ENCODE data around the gene CUZD1. TPM values are rescaled to one million over a fixed set of nuclear protein-coding genes. Genes with fewer than 3 reads are reported as not detected.
"Not testable (repeated sequence)": the region's sequence is repeated elsewhere in the genome, so short reads cannot be mapped to it uniquely, and the experiment has no call there.

The CUZD1 gene
- total RNA-seq, 4 donors from 2014 or later, result 0.17 to 0.63 (median 0.43) TPM

- Histone ChIP-seq H3K4me3 (no peak overlapping the region), H3K27ac (replicated peaks in 1 of 4) (no peak overlapping the region), H3K36me3 (no peaks in the 10 kb centered on the region), H3K9me3 (no peaks in the 10 kb centered on the region), H3K4me1 (peaks cover 0 to 8% (median 0%) of the 10 kb centered on the region in 4 donors), H3K27me3 (no peaks in the 10 kb centered on the region)
- WGBS, result 100% methylated on average over 1 of the region's 1 CpG
- intact Hi-C loops (cut with DNase I), result no loop called here
- no peak for DNase-seq (ENCODE audit: extremely low spot score)
- TF ChIP-seq POLR2A (IDR thresholded peaks at IDR 0.05; ENCODE audit: low read depth), result no peak
- TF ChIP-seq POLR2AphosphoS5 (IDR thresholded peaks at IDR 0.05), result no peak
- no peak for TF ChIP-seq CTCF (IDR thresholded peaks at IDR 0.05)
- TF ChIP-seq EP300 (IDR thresholded peaks at IDR 0.05), result no peak
Measured at GRCh38 chr10:122864901-122865300, 19.2 kb upstream of the CUZD1 start.

DNA sequence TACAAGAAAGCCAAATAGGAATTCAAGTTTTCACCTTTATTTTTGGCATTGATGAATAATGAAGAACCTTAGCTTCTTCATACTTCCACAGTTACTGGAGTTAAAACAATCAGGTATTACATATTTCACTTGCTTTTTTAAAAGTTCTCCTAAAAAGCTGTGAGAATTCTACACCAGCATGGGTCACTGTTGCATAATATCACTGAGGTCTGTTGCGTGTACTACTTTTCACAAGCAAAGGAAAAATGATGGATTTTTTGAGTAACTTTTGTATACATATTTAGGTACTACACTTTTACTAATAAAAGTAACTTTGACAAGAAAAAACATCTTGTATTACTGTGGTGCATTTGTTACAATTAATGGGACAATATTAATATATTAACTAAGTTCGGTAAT, 18.5 kb upstream of the CUZD1 start:
- peaks cover 0 to 8% (median 0%) of the 10 kb centered on the region in 4 donors for H3K4me1 ChIP-seq
- WGBS, result 98% methylated on average over 2 of the region's 2 CpGs
- no peak for DNase-seq (ENCODE audit: extremely low spot score)
- no peak overlapping the region for H3K27ac ChIP-seq (replicated peaks in 1 of 4)
- H3K27me3 ChIP-seq, result no peaks in the 10 kb centered on the region
- intact Hi-C loops (cut with DNase I), result no loop called here
- TF ChIP-seq EP300 (IDR thresholded peaks at IDR 0.05) (no peak), POLR2A (IDR thresholded peaks at IDR 0.05; ENCODE audit: low read depth) (no peak)
- H3K4me3 ChIP-seq, result no peak overlapping the region
- H3K9me3 ChIP-seq, result no peaks in the 10 kb centered on the region
- H3K36me3 ChIP-seq, result no peaks in the 10 kb centered on the region

DNA sequence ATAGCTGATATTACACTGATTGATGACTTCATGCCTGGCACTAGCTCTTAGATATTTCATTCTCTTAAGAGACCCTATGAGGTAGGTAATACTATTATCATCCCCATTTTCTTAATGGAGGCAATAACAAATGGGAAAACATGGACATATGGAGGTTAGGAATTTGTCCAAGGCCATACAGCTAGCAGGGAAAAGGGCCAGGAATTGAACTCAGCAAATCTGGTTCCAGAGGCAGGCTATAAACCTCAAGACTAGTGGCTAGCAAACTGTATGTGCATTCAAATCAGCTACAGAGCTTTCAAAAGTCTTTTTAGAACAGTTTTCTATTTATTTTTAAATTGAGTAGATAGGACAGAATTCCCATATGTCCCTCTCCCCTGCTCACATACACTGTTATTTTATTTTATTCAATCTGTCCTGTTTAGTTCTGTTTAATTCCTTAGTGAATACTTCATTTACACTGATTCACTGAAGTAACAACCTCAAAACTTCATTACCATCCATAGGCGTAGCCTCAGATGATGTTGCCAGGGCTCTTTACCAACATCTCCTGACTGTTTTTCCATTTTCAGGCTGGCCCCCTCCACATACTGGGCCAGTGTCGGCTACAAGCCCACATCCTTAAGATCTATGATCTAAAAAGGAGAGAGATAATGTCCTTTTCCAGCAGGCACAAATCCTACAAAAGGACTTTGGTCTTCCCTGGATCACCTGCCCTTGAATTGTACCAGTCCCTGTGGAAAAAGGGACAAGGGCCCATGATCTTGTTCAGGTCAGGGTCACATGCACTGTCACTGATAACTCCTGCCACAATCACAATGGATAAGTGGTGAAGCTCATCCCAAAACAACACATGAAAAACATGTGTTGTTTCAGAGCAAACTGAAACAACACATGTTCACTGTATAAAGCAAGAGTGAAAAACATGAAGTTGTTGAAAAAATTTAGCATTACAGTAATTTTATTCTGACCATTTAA, 17.8 kb upstream of the CUZD1 start:
- intact Hi-C loops (cut with DNase I), result no loop called here
- Histone ChIP-seq H3K4me1 (peaks cover 0 to 8% (median 0%) of the 10 kb centered on the region in 4 donors), H3K27ac (replicated peaks in 1 of 4) (no peak overlapping the region), H3K9me3 (no peaks in the 10 kb centered on the region), H3K36me3 (no peaks in the 10 kb centered on the region), H3K27me3 (no peaks in the 10 kb centered on the region), H3K4me3 (no peak overlapping the region)
- DNase-seq (ENCODE audit: extremely low spot score), result no peak
- TF ChIP-seq EP300 (IDR thresholded peaks at IDR 0.05) (no peak), CTCF (IDR thresholded peaks at IDR 0.05) (no peak), POLR2AphosphoS5 (IDR thresholded peaks at IDR 0.05) (no peak), POLR2A (IDR thresholded peaks at IDR 0.05; ENCODE audit: low read depth) (no peak)
- WGBS, result 85% methylated on average over 2 of the region's 2 CpGs

- WGBS, result 61% methylated on average over 1 of the region's 1 CpG
- no peak for DNase-seq (ENCODE audit: extremely low spot score)
- no peaks in the 10 kb centered on the region for H3K27me3 ChIP-seq
- H3K9me3 ChIP-seq, result no peaks in the 10 kb centered on the region
- no peak overlapping the region for H3K4me3 ChIP-seq
- TF ChIP-seq EP300 (IDR thresholded peaks at IDR 0.05) (no peak), CTCF (IDR thresholded peaks at IDR 0.05) (no peak), POLR2AphosphoS5 (IDR thresholded peaks at IDR 0.05) (no peak), POLR2A (IDR thresholded peaks at IDR 0.05; ENCODE audit: low read depth) (no peak)
- H3K27ac ChIP-seq (replicated peaks in 1 of 4), result no peak overlapping the region
- H3K4me1 ChIP-seq, result peaks cover 0 to 8% (median 0%) of the 10 kb centered on the region in 4 donors
- no peaks in the 10 kb centered on the region for H3K36me3 ChIP-seq
- intact Hi-C loops (cut with DNase I), result no loop called here
Measured at GRCh38 chr10:122861711-122862161, 16.1 kb upstream of the CUZD1 start.

- Histone ChIP-seq H3K36me3 (peaks cover 0 to 17% (median 3%) of the 10 kb centered on the region in 4 donors), H3K4me3 (no peak overlapping the region), H3K9me3 (no peaks in the 10 kb centered on the region), H3K4me1 (peaks cover 0 to 2% (median 0%) of the 10 kb centered on the region in 4 donors), H3K27ac (replicated peaks in 1 of 4) (no peak overlapping the region), H3K27me3 (no peaks in the 10 kb centered on the region)
- 79% methylated on average over 1 of the region's 1 CpG for WGBS
- no peak for DNase-seq (ENCODE audit: extremely low spot score)
- intact Hi-C loops (cut with DNase I), result no loop called here
- TF ChIP-seq EP300 (IDR thresholded peaks at IDR 0.05) (no peak), CTCF (IDR thresholded peaks at IDR 0.05) (no peak), POLR2AphosphoS5 (IDR thresholded peaks at IDR 0.05) (no peak), POLR2A (IDR thresholded peaks at IDR 0.05; ENCODE audit: low read depth) (no peak)
Measured at GRCh38 chr10:122859527-122859926, 13.9 kb upstream of the CUZD1 start.

DNA sequence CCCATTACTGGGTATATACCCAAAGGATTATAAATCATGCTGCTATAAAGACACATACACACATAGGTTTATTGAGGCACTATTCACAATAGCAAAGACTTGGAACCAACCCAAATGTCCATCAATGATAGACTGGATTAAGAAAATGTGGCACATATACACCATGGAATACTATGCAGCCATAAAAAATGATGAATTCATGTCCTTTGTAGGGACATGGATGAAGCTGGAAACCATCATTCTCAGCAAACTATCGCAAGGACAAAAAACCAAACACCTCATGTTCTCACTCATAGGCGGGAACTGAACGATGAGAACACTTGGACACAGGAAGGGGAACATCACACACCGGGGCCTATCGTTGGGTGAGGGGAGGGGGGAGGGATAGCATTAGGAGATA, 12.4 kb upstream of the CUZD1 start:
- DNase-seq (ENCODE audit: extremely low spot score); H3K4me3 ChIP-seq; H3K27me3 ChIP-seq; intact Hi-C loops (cut with DNase I); H3K9me3 ChIP-seq; H3K27ac ChIP-seq (replicated peaks in 1 of 4); H3K4me1 ChIP-seq: not testable (repeated sequence)
- WGBS, result 100% methylated on average over 5 of the region's 5 CpGs
- H3K36me3 ChIP-seq, result peaks cover 0 to 29% (median 3%) of the 10 kb centered on the region in 4 donors

Data from esophagus muscularis mucosa (tissue), 4 donors.